Thyroid gland (tissue), 4 donors: ENCODE data around the gene FDXR. TPM values are rescaled to one million over a fixed set of nuclear protein-coding genes. Genes with fewer than 3 reads are reported as not detected.

Experiments
- DNase-seq, 2 donors: peaks; one replicate each; pipeline ENCODE4 v3.0.0-alpha.2; 2019
- H3K27ac ChIP-seq, 3 donors: fragments of 200-600 bp; sonication (generic); 1 replicate in 2 of 3; 2 replicates in 1 of 3; pipeline ENCODE4 v1.5.1; 2016 to 2019; ENCODE audit warnings: mild to moderate bottlenecking in 1 of 3, moderate library complexity in 1 of 3
- H3K27me3 ChIP-seq: fragments of 200-600 bp; sonication (generic); one replicate; pipeline ENCODE4 v1.5.1; 2019
- H3K36me3 ChIP-seq, 2 donors: fragments of 200-600 bp; sonication (generic); one replicate each; pipeline ENCODE4 v1.5.1; 2016 to 2019
- H3K4me1 ChIP-seq, 2 donors: fragments of 200-600 bp; sonication (generic); one replicate each; pipeline ENCODE4 v1.5.1; 2017 to 2019
- H3K4me3 ChIP-seq, 3 donors: fragments of 200-600 bp; sonication (generic); replicated peaks in 1 of 3; 1 replicate in 2 of 3; 2 replicates in 1 of 3; pipeline ENCODE4 v1.5.1; 2016; ENCODE audit warnings: mild to moderate bottlenecking in 1 of 3
- H3K9me3 ChIP-seq: fragments of 200-600 bp; sonication (generic); one replicate; pipeline ENCODE4 v1.5.1; 2017
- POLR2A ChIP-seq, 2 donors: fragments of 450-650 bp; IDR thresholded peaks; one replicate each; pipeline ENCODE4 v1.6.1; 2017; ENCODE audit warnings: antibody characterized with exemption in 2 of 2, mild to moderate bottlenecking in 2 of 2, moderate library complexity in 1 of 2
- WGBS, 2 donors: methylation state at CpG; one replicate each; pipeline ENCODE4 v1.1.5; 2017; 5-methylcytosine and 5-hydroxymethylcytosine counted together
- intact Hi-C: fragments of 100-400 bp; cut with DNase I; formaldehyde crosslinking; loops from one replicate; pipeline ENCODE4 v1.15.1; 2023
- total RNA-seq, 4 donors: library from RNA; depleted of rRNA; stranded (reverse); fragments of >200 nt; gene quantifications; one replicate each; pipeline ENCODE4 v1.2.3, GENCODE V29; 2016
- TF ChIP-seq, protein P1 (sequence below), 6 experiments: fragments of 200-600 bp in 3 of 6; fragments of 450-650 bp in 3 of 6; sonication (generic) in 3 of 6; IDR thresholded peaks; one replicate each; pipeline ENCODE4 v1.5.1; 2016 to 2019; ENCODE audit warnings: antibody characterized with exemption in 6 of 6, mild to moderate bottlenecking in 2 of 6, inconsistent platforms in 1 of 6, moderate library complexity in 1 of 6

FDXR gene, protein sequence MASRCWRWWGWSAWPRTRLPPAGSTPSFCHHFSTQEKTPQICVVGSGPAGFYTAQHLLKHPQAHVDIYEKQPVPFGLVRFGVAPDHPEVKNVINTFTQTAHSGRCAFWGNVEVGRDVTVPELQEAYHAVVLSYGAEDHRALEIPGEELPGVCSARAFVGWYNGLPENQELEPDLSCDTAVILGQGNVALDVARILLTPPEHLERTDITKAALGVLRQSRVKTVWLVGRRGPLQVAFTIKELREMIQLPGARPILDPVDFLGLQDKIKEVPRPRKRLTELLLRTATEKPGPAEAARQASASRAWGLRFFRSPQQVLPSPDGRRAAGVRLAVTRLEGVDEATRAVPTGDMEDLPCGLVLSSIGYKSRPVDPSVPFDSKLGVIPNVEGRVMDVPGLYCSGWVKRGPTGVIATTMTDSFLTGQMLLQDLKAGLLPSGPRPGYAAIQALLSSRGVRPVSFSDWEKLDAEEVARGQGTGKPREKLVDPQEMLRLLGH
- 10 to 100 TPM in 2 of 4 donors, 1 to 10 TPM in 2; 5.9 to 18.6 (median 10.2) TPM for total RNA-seq

DNA sequence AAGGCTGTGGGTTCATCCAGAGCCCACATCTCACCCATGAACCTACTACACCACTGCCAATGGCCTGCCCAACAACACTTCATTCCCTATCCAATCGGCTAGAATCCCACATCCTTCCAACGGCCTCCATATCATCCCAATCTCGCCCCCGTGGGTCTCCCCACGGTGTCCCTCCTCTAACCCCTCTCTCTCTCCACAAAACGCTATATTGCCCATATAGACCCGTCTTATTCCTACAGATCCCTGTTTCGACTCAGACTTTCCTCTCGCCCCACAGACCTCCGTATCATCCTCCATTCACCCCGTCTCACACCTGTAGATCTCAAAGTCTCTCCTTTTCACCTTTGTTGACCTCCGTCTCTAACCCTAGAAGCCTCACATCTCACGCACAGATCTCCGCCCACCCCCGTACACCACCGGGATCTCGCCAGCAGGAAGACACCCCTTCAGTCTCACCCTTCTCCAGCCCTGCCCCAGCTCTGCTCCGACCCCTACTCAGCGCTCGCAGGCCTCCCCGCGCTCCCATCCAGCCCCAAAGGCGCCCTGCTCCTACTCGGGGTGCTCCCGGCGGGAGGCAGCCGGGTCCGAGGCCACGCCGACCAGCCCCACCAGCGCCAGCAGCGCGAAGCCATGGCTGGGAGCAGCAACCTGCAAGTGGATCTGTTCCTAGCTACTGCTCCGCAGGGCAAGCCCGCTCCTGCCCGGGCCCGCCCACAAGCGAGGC, at the start of gene FDXR:
TSS of gene FDXR (minus strand) at position 682 of the 724 bp plus-strand sequence. CDS start at position 632, 50 bp downstream.
- Histone ChIP-seq H3K27ac (peak within 1 kb of the TSS; percentile 83 to 88 (median 86)), H3K4me3 (peak within 1 kb of the TSS; percentile 41 to 82 (median 48)), H3K9me3 (no peaks in the 10 kb centered on the region), H3K36me3 (no peaks in the 10 kb centered on the region), H3K27me3 (no peaks in the 10 kb centered on the region), H3K4me1 (peaks cover 9 to 29% of the 10 kb centered on the region in 2 donors)
- WGBS, 2 donors, result 8 to 11% methylated on average over 35 to 38 of the region's 38 CpGs
- no peak for DNase-seq
- TF ChIP-seq, protein P1, sequence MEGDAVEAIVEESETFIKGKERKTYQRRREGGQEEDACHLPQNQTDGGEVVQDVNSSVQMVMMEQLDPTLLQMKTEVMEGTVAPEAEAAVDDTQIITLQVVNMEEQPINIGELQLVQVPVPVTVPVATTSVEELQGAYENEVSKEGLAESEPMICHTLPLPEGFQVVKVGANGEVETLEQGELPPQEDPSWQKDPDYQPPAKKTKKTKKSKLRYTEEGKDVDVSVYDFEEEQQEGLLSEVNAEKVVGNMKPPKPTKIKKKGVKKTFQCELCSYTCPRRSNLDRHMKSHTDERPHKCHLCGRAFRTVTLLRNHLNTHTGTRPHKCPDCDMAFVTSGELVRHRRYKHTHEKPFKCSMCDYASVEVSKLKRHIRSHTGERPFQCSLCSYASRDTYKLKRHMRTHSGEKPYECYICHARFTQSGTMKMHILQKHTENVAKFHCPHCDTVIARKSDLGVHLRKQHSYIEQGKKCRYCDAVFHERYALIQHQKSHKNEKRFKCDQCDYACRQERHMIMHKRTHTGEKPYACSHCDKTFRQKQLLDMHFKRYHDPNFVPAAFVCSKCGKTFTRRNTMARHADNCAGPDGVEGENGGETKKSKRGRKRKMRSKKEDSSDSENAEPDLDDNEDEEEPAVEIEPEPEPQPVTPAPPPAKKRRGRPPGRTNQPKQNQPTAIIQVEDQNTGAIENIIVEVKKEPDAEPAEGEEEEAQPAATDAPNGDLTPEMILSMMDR (IDR thresholded peaks at IDR 0.05), result no peak
- peak; percentile 84 to 88 for TF ChIP-seq POLR2A (IDR thresholded peaks at IDR 0.05)
- intact Hi-C loops, result no loop called here

DNA sequence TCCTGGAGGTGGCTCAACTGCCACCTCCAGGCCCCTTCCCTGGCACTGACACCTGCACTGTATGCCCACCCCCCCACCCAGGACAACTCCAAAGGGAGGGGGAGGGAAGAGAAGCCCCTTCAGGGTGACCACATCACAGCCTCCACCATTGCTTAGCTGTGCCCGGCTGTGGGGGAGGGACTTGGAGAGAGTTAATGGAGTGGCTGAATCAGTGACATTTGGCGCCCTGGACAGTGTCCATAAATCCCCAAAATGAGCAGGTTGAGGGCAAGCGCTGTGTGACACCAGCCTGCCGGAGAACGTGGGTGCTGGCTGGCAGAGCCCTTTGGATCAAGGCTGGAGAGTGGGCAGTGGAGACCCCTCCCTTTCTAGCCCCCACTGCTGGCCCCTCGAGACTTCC, 49.4 kb upstream of the FDXR start:
- peaks cover 21% of the 10 kb centered on the region for H3K27me3 ChIP-seq
- H3K9me3 ChIP-seq, result no peaks in the 10 kb centered on the region
- no peaks in the 10 kb centered on the region for H3K36me3 ChIP-seq
- TF ChIP-seq, protein P1 (IDR thresholded peaks at IDR 0.05), result no peak
- no peak for TF ChIP-seq POLR2A (IDR thresholded peaks at IDR 0.05)
- intact Hi-C loops, result no loop called here
- no peak overlapping the region for H3K4me3 ChIP-seq
- DNase-seq, result no peak
- H3K27ac ChIP-seq, result no peak overlapping the region
- 54 to 65% methylated on average over 6 of the region's 6 CpGs for WGBS, 2 donors
- peaks cover 13 to 21% of the 10 kb centered on the region in 2 donors for H3K4me1 ChIP-seq

DNA sequence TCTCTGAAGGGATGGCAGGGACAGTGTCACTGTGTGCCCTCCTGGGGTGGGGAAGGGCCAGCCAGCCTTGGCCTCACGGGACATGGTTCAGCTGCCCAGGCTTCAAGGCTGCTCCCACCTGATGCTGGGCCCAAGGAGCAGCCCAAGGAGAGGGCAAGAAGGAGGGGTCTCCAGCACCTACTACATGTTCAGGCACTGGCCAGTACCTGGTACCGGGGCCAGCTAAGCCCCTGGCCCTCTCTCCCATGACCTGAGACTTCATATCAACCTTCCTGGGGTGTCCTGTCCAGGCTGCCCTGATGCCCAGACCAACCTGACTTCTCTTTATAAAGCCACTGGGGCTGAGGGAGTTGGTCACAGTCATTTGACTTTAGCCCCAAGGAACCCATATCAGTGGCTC, 49.0 kb upstream of the FDXR start:
- H3K9me3 ChIP-seq, result no peaks in the 10 kb centered on the region
- H3K4me1 ChIP-seq, result peaks cover 13 to 21% of the 10 kb centered on the region in 2 donors
- whole genome bisulfite sequencing, 2 donors, result 83 to 100% methylated on average over 1 of the region's 2 CpGs
- no peak overlapping the region for H3K27ac ChIP-seq
- no peak overlapping the region for H3K4me3 ChIP-seq
- TF ChIP-seq, protein P1 (IDR thresholded peaks at IDR 0.05), result no peak
- no peak for TF ChIP-seq POLR2A (IDR thresholded peaks at IDR 0.05)
- no peak for DNase-seq
- intact Hi-C loops, result no loop called here
- H3K27me3 ChIP-seq, result peaks cover 21% of the 10 kb centered on the region
- H3K36me3 ChIP-seq, result no peaks in the 10 kb centered on the region

DNA sequence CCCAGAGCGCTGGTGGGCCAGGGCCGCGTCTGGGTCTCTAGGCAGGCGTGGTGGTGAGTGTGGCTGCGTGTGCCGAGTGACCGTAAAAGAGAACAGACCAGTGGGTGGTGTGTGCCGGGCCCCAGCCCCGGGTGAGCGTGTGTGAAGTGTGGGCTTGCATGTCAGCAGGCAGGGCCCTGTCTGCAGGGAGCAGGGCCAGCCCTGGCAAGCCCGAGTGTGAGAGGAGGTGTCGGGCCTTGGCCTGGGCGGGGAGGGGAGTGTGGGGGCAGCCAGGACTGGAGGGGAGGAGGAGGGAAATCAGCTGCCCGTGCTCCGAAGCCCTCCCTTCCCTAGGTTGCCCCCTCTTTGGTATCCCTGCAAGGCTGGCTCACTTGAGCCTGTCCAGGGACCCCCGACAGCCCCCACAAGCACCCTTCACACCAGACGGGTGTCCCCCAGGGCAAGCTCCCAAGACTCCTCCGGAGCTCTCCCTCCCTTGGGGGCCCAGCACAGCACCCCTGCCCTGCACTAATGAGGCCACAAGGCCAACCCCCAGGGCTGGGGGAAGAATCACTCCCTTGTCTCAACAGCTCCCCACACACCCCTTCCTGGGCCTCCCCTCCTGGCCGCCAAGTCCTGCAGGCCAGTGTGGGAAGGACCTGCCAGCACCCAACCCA, 48.4 kb upstream of the FDXR start:
- 56 to 57% methylated on average over 14 to 16 of the region's 19 CpGs for WGBS, 2 donors
- Histone ChIP-seq H3K9me3 (no peaks in the 10 kb centered on the region), H3K27me3 (peaks cover 21% of the 10 kb centered on the region), H3K4me3 (no peak overlapping the region), H3K4me1 (peaks cover 13 to 21% of the 10 kb centered on the region in 2 donors), H3K27ac (no peak overlapping the region), H3K36me3 (no peaks in the 10 kb centered on the region)
- no peak for DNase-seq
- intact Hi-C loops, result no loop called here
- TF ChIP-seq POLR2A (IDR thresholded peaks at IDR 0.05), result no peak
- TF ChIP-seq, protein P1 (IDR thresholded peaks at IDR 0.05), result no peak
